Ishikawa (cell line): Measurements from ENCODE around the gene COG2.

Experiments used
- CEBPB ChIP-seq: IDR thresholded peaks from 2 replicates; pipeline ENCODE4 v1.6.1; 2012
- CREB1 ChIP-seq: IDR thresholded peaks from 2 replicates; pipeline ENCODE4 v1.6.1; 2012; ENCODE audit warnings: low read depth
- EGR1 ChIP-seq: IDR thresholded peaks from 2 replicates; pipeline ENCODE4 v1.6.1; 2012
- EP300 ChIP-seq: IDR thresholded peaks from 2 replicates; pipeline ENCODE4 v1.6.1; 2012; ENCODE audit warnings: borderline replicate concordance
- FOXM1 ChIP-seq: IDR thresholded peaks from 2 replicates; pipeline ENCODE4 v1.6.1; 2012; ENCODE audit warnings: low read depth, borderline replicate concordance
- NFIC ChIP-seq: IDR thresholded peaks from 2 replicates; pipeline ENCODE4 v1.6.1; 2012
- RAD21 ChIP-seq: IDR thresholded peaks from 2 replicates; pipeline ENCODE4 v1.6.1; 2012; ENCODE audit warnings: low read depth
- TAF1 ChIP-seq: IDR thresholded peaks from 2 replicates; pipeline ENCODE4 v1.6.1; 2012; ENCODE audit warnings: low read depth, mild to moderate bottlenecking
- TCF12 ChIP-seq: IDR thresholded peaks from 2 replicates; pipeline ENCODE4 v1.6.1; 2012; ENCODE audit warnings: low read depth
- TEAD4 ChIP-seq: IDR thresholded peaks from 2 replicates; pipeline ENCODE4 v1.6.1; 2012
- YY1 ChIP-seq: IDR thresholded peaks from 2 replicates; pipeline ENCODE4 v1.6.1; 2012; ENCODE audit warnings: low read depth
- ZBTB7A ChIP-seq: IDR thresholded peaks from 2 replicates; pipeline ENCODE4 v1.6.1; 2012; ENCODE audit warnings: low read depth
- TF ChIP-seq, protein P1 (sequence below): IDR thresholded peaks from 2 replicates; pipeline ENCODE4 v1.6.1; 2012
- TF ChIP-seq, protein P2 (sequence below): IDR thresholded peaks from 2 replicates; pipeline ENCODE4 v1.6.1; 2012
- TF ChIP-seq, protein P3 (sequence below): IDR thresholded peaks from 2 replicates; pipeline ENCODE4 v1.6.1; 2012; ENCODE audit warnings: low read depth, mild to moderate bottlenecking

Gene COG2

DNA sequence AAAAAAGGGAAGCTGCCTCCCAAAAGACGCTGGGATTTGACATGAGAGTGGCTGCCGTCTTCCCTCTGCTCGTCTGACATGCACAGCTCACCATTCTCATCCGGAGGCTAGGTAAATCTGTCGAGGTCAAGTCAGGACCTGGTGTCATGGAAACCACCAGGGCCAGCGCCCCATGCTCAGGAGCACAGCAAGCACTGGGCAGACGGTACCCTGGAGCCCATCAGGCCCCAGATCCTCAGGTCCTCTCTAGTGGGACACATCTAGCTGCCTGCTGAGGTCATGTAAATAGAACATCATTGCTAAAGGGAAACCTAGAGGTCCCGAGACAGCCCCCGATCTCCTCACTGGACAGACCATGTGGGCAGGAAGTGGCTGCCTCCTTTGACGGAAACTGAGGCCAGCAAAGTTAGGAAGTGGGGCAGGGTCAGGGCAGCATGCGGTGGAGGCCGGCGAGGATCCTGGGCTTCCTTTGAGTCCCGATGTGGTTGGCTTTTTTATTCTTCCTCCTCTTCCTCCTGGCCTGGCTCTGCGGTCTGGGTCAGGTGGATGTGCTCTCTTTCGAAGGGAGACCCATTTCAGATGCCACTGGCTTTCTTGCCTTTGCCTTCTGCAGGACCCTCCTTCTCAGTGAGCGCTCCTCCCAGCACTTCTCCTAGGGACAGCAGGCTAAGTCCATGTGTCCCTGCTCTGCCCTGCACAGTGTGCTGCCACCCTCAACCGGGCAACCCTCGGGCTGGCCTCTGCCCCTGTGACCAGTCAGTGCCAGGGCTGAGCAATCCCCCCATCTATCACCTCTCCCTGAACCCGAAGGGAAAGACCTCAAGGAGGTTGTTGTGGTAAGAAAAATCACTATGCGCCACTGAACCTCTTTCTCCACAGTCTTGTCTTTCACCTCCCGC is 65.7 kb downstream of the COG2 start:
- no peak for TF ChIP-seq YY1
- TF ChIP-seq, protein P1, sequence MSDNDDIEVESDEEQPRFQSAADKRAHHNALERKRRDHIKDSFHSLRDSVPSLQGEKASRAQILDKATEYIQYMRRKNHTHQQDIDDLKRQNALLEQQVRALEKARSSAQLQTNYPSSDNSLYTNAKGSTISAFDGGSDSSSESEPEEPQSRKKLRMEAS, result no peak
- TF ChIP-seq, protein P2, sequence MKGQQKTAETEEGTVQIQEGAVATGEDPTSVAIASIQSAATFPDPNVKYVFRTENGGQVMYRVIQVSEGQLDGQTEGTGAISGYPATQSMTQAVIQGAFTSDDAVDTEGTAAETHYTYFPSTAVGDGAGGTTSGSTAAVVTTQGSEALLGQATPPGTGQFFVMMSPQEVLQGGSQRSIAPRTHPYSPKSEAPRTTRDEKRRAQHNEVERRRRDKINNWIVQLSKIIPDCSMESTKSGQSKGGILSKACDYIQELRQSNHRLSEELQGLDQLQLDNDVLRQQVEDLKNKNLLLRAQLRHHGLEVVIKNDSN, result no peak
- TF ChIP-seq TEAD4, result no peak
- no peak for TF ChIP-seq RAD21
- no peak for TF ChIP-seq CREB1
- no peak for TF ChIP-seq TAF1
- TF ChIP-seq EP300, result no peak
- TF ChIP-seq NFIC, result no peak
- TF ChIP-seq, protein P3, sequence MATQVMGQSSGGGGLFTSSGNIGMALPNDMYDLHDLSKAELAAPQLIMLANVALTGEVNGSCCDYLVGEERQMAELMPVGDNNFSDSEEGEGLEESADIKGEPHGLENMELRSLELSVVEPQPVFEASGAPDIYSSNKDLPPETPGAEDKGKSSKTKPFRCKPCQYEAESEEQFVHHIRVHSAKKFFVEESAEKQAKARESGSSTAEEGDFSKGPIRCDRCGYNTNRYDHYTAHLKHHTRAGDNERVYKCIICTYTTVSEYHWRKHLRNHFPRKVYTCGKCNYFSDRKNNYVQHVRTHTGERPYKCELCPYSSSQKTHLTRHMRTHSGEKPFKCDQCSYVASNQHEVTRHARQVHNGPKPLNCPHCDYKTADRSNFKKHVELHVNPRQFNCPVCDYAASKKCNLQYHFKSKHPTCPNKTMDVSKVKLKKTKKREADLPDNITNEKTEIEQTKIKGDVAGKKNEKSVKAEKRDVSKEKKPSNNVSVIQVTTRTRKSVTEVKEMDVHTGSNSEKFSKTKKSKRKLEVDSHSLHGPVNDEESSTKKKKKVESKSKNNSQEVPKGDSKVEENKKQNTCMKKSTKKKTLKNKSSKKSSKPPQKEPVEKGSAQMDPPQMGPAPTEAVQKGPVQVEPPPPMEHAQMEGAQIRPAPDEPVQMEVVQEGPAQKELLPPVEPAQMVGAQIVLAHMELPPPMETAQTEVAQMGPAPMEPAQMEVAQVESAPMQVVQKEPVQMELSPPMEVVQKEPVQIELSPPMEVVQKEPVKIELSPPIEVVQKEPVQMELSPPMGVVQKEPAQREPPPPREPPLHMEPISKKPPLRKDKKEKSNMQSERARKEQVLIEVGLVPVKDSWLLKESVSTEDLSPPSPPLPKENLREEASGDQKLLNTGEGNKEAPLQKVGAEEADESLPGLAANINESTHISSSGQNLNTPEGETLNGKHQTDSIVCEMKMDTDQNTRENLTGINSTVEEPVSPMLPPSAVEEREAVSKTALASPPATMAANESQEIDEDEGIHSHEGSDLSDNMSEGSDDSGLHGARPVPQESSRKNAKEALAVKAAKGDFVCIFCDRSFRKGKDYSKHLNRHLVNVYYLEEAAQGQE, result no peak
- TF ChIP-seq FOXM1, result no peak
- no peak for TF ChIP-seq TCF12
- no peak for TF ChIP-seq CEBPB
- no peak for TF ChIP-seq EGR1

DNA sequence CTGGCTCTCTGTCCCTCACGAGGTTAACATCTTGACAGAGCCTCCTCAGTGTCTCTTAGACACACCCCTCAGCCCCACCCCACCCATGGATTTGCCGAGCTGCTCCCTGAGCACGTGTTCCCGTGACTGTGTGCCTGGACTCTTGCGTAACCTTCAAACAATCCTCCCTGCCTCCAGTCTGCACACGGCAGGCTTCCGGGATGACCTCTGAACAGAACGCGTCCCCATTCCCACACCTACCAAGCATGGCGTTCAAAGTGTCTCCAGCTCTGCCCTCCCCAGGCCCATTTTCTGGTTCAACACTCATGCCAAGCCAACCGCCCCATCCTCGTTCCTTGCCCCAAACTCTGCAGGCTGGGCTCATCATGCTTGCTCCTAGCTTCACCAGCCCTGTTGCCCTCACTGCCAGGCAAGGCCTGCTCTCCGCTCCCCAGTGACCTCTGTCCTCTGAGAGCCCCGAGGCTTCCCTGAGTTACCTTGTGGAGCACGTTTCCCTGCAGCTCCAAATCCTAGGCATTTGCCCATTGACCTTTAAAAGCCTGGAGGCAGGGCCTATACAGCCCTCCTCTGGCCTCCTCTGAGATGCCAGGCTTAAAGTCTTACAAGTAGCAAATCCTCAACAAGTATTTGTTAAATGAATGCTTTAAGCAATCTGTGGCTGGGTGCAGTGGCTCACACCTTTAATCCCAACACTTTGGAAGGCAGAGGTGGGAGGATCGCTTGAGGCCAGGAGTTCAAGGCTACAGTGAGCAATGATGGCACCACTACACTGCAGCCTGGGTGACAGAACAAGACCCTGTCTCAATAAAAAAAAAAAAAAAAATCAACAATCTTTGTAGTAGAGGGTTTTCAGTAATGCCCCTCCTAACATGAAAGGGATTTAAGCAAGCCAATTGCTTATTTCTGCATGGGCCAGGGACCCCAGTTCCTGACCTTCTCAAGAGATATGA is 66.6 kb downstream of the COG2 start:
- peak; percentile 87 for TF ChIP-seq CEBPB
- no peak for TF ChIP-seq FOXM1

DNA sequence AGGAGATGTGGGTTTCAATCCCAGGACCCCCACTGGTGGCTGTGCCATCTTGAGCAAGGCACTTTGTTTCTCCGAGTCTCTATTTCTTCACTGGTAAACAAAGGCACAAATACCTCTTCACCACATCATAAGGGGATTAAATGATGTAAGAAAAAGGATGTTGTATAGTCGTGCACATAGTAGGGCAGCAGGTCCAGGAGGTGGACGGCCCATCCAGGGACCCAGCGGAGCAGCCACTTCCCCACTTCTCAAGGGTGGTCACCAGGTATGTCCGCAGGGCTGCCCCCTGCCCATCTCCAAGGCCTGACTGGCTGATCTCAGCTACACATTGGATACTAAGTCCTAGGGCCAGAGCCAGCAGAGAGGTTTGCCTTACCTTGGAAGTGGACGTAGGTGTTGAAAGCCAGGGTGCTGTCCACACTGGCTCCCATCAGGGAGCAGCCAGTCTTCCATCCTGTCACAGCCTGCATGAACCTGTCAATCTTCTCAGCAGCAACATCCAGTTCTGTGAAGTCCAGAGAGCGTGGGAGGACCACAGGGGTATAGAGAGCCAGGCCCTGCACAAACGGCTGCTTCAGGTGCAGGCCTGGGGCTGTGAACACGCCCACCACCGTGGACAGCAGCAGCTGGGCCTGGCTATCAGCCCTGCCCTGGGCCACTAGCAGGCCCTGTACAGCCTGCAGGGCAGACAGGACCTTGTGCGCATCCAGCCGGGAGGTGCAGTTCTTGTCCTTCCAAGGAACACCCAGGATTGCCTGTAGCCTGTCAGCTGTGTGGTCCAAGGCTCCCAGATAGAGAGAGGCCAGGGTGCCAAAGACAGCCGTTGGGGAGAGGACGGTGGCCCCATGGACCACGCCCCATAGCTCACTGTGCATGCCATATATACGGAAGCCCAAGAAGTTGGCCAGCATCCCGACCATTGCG is 67.6 kb downstream of the COG2 start:
- TF ChIP-seq, protein P1, result no peak
- TF ChIP-seq, protein P3, result peak; percentile 21; the same call in 1 of the 2 replicates
- TF ChIP-seq EGR1 (no peak), NFIC (no peak), TEAD4 (no peak), TAF1 (no peak), FOXM1 (no peak), CEBPB (no peak), CREB1 (no peak)

DNA sequence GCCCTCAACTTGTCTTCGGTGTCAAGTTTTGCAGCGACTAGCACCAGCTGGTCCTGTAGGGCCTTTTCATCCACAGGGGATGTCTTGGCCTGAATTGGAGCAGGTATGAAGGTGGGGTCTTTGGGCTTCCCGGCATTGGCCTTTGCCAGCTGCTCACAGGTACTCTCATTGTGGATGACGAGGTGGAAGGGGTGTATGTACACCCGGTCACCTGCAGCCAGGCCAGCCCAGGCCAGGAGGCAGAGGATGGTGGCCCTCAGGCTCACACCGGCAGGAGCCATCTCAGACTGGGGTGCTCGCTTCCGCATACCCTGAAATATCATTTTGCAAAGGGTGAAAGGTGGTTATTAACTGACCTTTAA is 68.2 kb downstream of the COG2 start:
- TF ChIP-seq, protein P1, result no peak
- TF ChIP-seq CEBPB (no peak), CREB1 (no peak), FOXM1 (no peak), RAD21 (no peak)

DNA sequence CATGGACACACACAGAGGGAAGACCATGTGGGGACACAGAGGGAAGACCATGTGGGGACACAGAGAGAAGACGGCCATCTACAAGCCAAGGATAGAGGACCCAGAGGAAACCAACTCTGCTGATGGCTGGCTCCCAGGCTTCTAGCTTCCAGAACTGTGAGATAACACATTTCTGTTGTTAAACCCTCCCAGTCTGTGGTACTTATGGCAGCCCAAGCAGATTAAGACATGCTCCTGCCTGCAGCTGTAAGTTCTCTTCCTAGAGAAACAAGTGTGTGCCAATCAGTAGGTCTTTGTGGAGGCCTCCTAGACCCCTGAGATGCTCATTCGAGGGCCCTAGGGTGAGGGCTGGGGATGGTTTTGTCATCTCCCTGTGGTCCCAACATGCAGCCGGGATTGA is 69.0 kb downstream of the COG2 start:
- TF ChIP-seq EGR1, result no peak
- no peak for TF ChIP-seq FOXM1
- no peak for TF ChIP-seq NFIC
- TF ChIP-seq YY1, result no peak
- no peak for TF ChIP-seq ZBTB7A
- TF ChIP-seq, protein P2, result no peak
- no peak for TF ChIP-seq TCF12
- TF ChIP-seq, protein P1, result no peak
- no peak for TF ChIP-seq TAF1
- TF ChIP-seq CREB1, result no peak
- no peak for TF ChIP-seq EP300
- TF ChIP-seq, protein P3, result no peak
- no peak for TF ChIP-seq RAD21
- no peak for TF ChIP-seq CEBPB
- no peak for TF ChIP-seq TEAD4
